ENCODE results near the gene MBTD1. TPM values are rescaled to one million over a fixed set of nuclear protein-coding genes. Genes with fewer than 3 reads are reported as not detected.

The MBTD1 gene
- total and polyA plus RNA-seq, 2 experiments from 2014 or later = 3.2 to 24.2 TPM

GRCh38 chr17:51224402-51225262 lies 35.2 kb downstream of the MBTD1 start:
- H3K79me2 ChIP-seq = peaks cover 29% of the 10 kb centered on the region
- no peaks in the 10 kb centered on the region for H3K27me3 ChIP-seq
- peaks cover 11% of the 10 kb centered on the region for H4K20me1 ChIP-seq (ENCODE audit: insufficient read depth, poor library complexity, severe bottlenecking)
- no peak overlapping the region for H3K27ac ChIP-seq
- H3K9me3 ChIP-seq (ENCODE audit: low read depth) = no peaks in the 10 kb centered on the region
- H2AFZ ChIP-seq = no peak overlapping the region
- H3K36me3 ChIP-seq (replicated peaks; ENCODE audit: insufficient read depth, low read depth) = no peaks in the 10 kb centered on the region
- H3K9me2 ChIP-seq (replicated peaks; ENCODE audit: insufficient read depth) = no peaks in the 10 kb centered on the region
- DNase-seq (ENCODE audit: low spot score) = no peak
- no peak for TF ChIP-seq CTCF (IDR thresholded peaks at IDR 0.05; ENCODE audit: poor library complexity)
- TF ChIP-seq EZH2 (IDR thresholded peaks at IDR 0.05; ENCODE audit: borderline replicate concordance) = no peak
- TF ChIP-seq EZH2phosphoT487 (IDR thresholded peaks at IDR 0.05; ENCODE audit: low read depth, severe bottlenecking, unreplicated experiment) = no peak
- peaks cover 5% of the 10 kb centered on the region for H3K4me1 ChIP-seq (ENCODE audit: insufficient read depth)
- no peak overlapping the region for H3K4me2 ChIP-seq
- WGBS (ENCODE audit: low lambda C conversion rate, missing lambda C conversion rate) = 77% methylated on average over 10 of the region's 10 CpGs
- H3K4me3 ChIP-seq = no peak overlapping the region

- peaks cover 6% of the 10 kb centered on the region for H3K79me2 ChIP-seq
- 95% methylated on average over 4 of the region's 4 CpGs for WGBS (ENCODE audit: low lambda C conversion rate, missing lambda C conversion rate)
- no peak overlapping the region for H2AFZ ChIP-seq
- peaks cover 11% of the 10 kb centered on the region for H4K20me1 ChIP-seq (ENCODE audit: insufficient read depth, poor library complexity, severe bottlenecking)
- H3K4me2 ChIP-seq = no peak overlapping the region
- peaks cover 5% of the 10 kb centered on the region for H3K4me1 ChIP-seq (ENCODE audit: insufficient read depth)
- no peak for DNase-seq (ENCODE audit: low spot score)
- no peak overlapping the region for H3K4me3 ChIP-seq
- no peaks in the 10 kb centered on the region for H3K27me3 ChIP-seq
- no peaks in the 10 kb centered on the region for H3K36me3 ChIP-seq (replicated peaks; ENCODE audit: insufficient read depth, low read depth)
- H3K9me2 ChIP-seq (replicated peaks; ENCODE audit: insufficient read depth) = no peaks in the 10 kb centered on the region
- no peak for TF ChIP-seq EZH2 (IDR thresholded peaks at IDR 0.05; ENCODE audit: borderline replicate concordance)
- no peak for TF ChIP-seq EZH2phosphoT487 (IDR thresholded peaks at IDR 0.05; ENCODE audit: low read depth, severe bottlenecking, unreplicated experiment)
- no peak overlapping the region for H3K27ac ChIP-seq
- H3K9me3 ChIP-seq (ENCODE audit: low read depth) = no peaks in the 10 kb centered on the region
These were observed 38.5 kb downstream of the MBTD1 start for GRCh38 chr17:51221322-51221721.

- Histone ChIP-seq H3K4me3 (no peak overlapping the region), H3K9me3 (ENCODE audit: low read depth) (no peaks in the 10 kb centered on the region), H3K4me1 (ENCODE audit: insufficient read depth) (no peaks in the 10 kb centered on the region), H3K4me2 (no peak overlapping the region), H3K79me2 (no peaks in the 10 kb centered on the region), H2AFZ (no peak overlapping the region), H3K27me3 (no peaks in the 10 kb centered on the region), H3K27ac (no peak overlapping the region), H3K36me3 (replicated peaks; ENCODE audit: insufficient read depth, low read depth) (no peaks in the 10 kb centered on the region), H3K9me2 (replicated peaks; ENCODE audit: insufficient read depth) (no peaks in the 10 kb centered on the region), H4K20me1 (ENCODE audit: insufficient read depth, poor library complexity, severe bottlenecking) (no peaks in the 10 kb centered on the region)
- TF ChIP-seq EZH2phosphoT487 (IDR thresholded peaks at IDR 0.05; ENCODE audit: low read depth, severe bottlenecking, unreplicated experiment) (no peak), CTCF (IDR thresholded peaks at IDR 0.05; ENCODE audit: poor library complexity) (no peak), EZH2 (IDR thresholded peaks at IDR 0.05; ENCODE audit: borderline replicate concordance) (no peak)
- DNase-seq (ENCODE audit: low spot score) = no peak
- WGBS (ENCODE audit: low lambda C conversion rate, missing lambda C conversion rate) = 97% methylated on average over 1 of the region's 1 CpG
These were observed 41.9 kb downstream of the MBTD1 start for GRCh38 chr17:51217946-51218345.

- Histone ChIP-seq H3K36me3 (replicated peaks; ENCODE audit: insufficient read depth, low read depth) (no peaks in the 10 kb centered on the region), H3K4me2 (no peak overlapping the region), H3K9me3 (ENCODE audit: low read depth) (no peaks in the 10 kb centered on the region), H3K79me2 (no peaks in the 10 kb centered on the region), H3K27me3 (no peaks in the 10 kb centered on the region), H3K4me1 (ENCODE audit: insufficient read depth) (no peaks in the 10 kb centered on the region), H3K9me2 (replicated peaks; ENCODE audit: insufficient read depth) (no peaks in the 10 kb centered on the region), H3K4me3 (no peak overlapping the region), H3K27ac (no peak overlapping the region), H4K20me1 (ENCODE audit: insufficient read depth, poor library complexity, severe bottlenecking) (no peaks in the 10 kb centered on the region), H2AFZ (no peak overlapping the region)
- WGBS (ENCODE audit: low lambda C conversion rate, missing lambda C conversion rate) = 96% methylated on average over 1 of the region's 1 CpG
- no peak for DNase-seq (ENCODE audit: low spot score)
- no peak for TF ChIP-seq EZH2phosphoT487 (IDR thresholded peaks at IDR 0.05; ENCODE audit: low read depth, severe bottlenecking, unreplicated experiment)
- no peak for TF ChIP-seq EZH2 (IDR thresholded peaks at IDR 0.05; ENCODE audit: borderline replicate concordance)
- TF ChIP-seq CTCF (IDR thresholded peaks at IDR 0.05; ENCODE audit: poor library complexity) = no peak
These were observed 44.9 kb downstream of the MBTD1 start for GRCh38 chr17:51214920-51215319.

Data from hepatocyte (in vitro differentiated cells).